IMR-90 (cell line): Measurements from ENCODE around the gene ARPC1A. TPM values are rescaled to one million over a fixed set of nuclear protein-coding genes. Genes with fewer than 3 reads are reported as not detected.

Source experiments
- ATAC-seq: fragments of 200-7000 bp; cut with Tn5 transposase; 2 replicates; pipeline ENCODE4 v1.9.1; 2020; ENCODE audit warnings: low read depth, mild to moderate bottlenecking, moderate library complexity
- BruUV-seq: library from RNA; stranded (reverse); fragments of 400-500 nt; replicated peaks from 2 replicates; lab custom pipeline; 2021; lab: Mats Ljungman, UMichigan
- CTCF ChIA-PET: fragments of 300-600 bp; formaldehyde crosslinking; extraction: SDS; loops from one replicate; lab custom pipeline; 2021; ENCODE audit warnings: antibody characterized with exemption; lab: Yijun Ruan, JAX
- POLR2A ChIA-PET: fragments of 300-600 bp; sonication (Branson Sonifier 250); formaldehyde crosslinking; loops from one replicate; lab custom pipeline; 2022; ENCODE audit warnings: antibody characterized with exemption; ENCODE audit not compliant: unreplicated experiment; lab: Charles Lee
- DNase-seq: peaks from one replicate; pipeline ENCODE4 v3.0.0; 2013
- H2AFZ ChIP-seq: replicated peaks from 2 replicates; pipeline ENCODE3; 2013; ENCODE audit warnings: low read length, mild to moderate bottlenecking; ENCODE audit not compliant: poor library complexity
- H2AK5ac ChIP-seq: 2 replicates; pipeline ENCODE4 v1.6.1; 2013; ENCODE audit warnings: low read depth, low read length, inconsistent platforms
- H2AK9ac ChIP-seq: replicated peaks from 2 replicates; pipeline ENCODE3; 2013; ENCODE audit warnings: mild to moderate bottlenecking, low read depth, low read length, moderate library complexity; ENCODE audit not compliant: poor library complexity
- H2BK120ac ChIP-seq: 2 replicates; pipeline ENCODE4 v1.6.1; 2013; ENCODE audit warnings: low read depth, low read length, inconsistent platforms
- H2BK15ac ChIP-seq: 3 replicates; pipeline ENCODE4 v1.6.1; 2013; ENCODE audit warnings: low read depth, low read length, inconsistent platforms
- H2BK20ac ChIP-seq: 2 replicates; pipeline ENCODE4 v1.6.1; 2013; ENCODE audit warnings: low read depth, mild to moderate bottlenecking, inconsistent platforms, low read length, moderate library complexity
- H2BK5ac ChIP-seq: 2 replicates; pipeline ENCODE4 v1.6.1; 2013; ENCODE audit warnings: mild to moderate bottlenecking, low read depth, low read length, inconsistent platforms; ENCODE audit not compliant: poor library complexity, severe bottlenecking
- H3K14ac ChIP-seq: replicated peaks from 2 replicates; pipeline ENCODE4 v1.6.1; 2013; ENCODE audit warnings: low read depth, low read length, inconsistent platforms
- H3K18ac ChIP-seq: 2 replicates; pipeline ENCODE4 v1.6.1; 2013; ENCODE audit warnings: low read depth, low read length, control low read depth
- H3K23ac ChIP-seq: 2 replicates; pipeline ENCODE4 v1.6.1; 2013; ENCODE audit warnings: low read depth, low read length, inconsistent platforms
- H3K27ac ChIP-seq: 2 replicates; pipeline ENCODE4 v1.5.1; 2013; ENCODE audit warnings: mild to moderate bottlenecking, control low read depth, low read length; ENCODE audit not compliant: insufficient read depth
- H3K27me3 ChIP-seq: 2 replicates; pipeline ENCODE4 v1.6.1; 2013; ENCODE audit warnings: low read length; ENCODE audit not compliant: control insufficient read depth, insufficient read depth
- H3K36me3 ChIP-seq: 2 replicates; pipeline ENCODE4 v1.6.1; 2013; ENCODE audit warnings: low read length, mixed read lengths; ENCODE audit not compliant: control insufficient read depth, insufficient read depth
- H3K4ac ChIP-seq: 2 replicates; pipeline ENCODE4 v1.6.1; 2013; ENCODE audit warnings: low read depth, low read length, inconsistent platforms
- H3K4me1 ChIP-seq: 2 replicates; pipeline ENCODE4 v1.6.1; 2013; ENCODE audit warnings: low read length, mixed read lengths; ENCODE audit not compliant: control insufficient read depth, insufficient read depth
- H3K4me2 ChIP-seq: 2 replicates; pipeline ENCODE4 v1.6.1; 2013; ENCODE audit warnings: low read depth, mild to moderate bottlenecking, control low read depth, low read length, moderate library complexity
- H3K4me3 ChIP-seq: 2 replicates; pipeline ENCODE4 v1.5.1; 2013; ENCODE audit warnings: low read depth, mild to moderate bottlenecking, control low read depth, low read length, moderate library complexity; ENCODE audit not compliant: insufficient read depth
- H3K56ac ChIP-seq: 2 replicates; pipeline ENCODE4 v1.6.1; 2013; ENCODE audit warnings: low read length, inconsistent platforms; ENCODE audit not compliant: insufficient read depth; ENCODE audit errors: extremely low read depth
- H3K79me1 ChIP-seq, 2 experiments: 2 replicates each; pipeline ENCODE4 v1.6.1; 2013; ENCODE audit warnings: low read length in 2 of 2, inconsistent platforms in 1 of 2, low read depth in 1 of 2
- H3K9ac ChIP-seq: 2 replicates; pipeline ENCODE4 v1.6.1; 2013; ENCODE audit warnings: low read depth, low read length, control low read depth
- H3K9me1 ChIP-seq: 2 replicates; pipeline ENCODE4 v1.6.1; 2013; ENCODE audit warnings: low read length, inconsistent platforms; ENCODE audit not compliant: insufficient read depth
- H3K9me3 ChIP-seq: 2 replicates; pipeline ENCODE4 v1.6.1; 2013; ENCODE audit warnings: low read length; ENCODE audit not compliant: control insufficient read depth, insufficient read depth
- H4K20me1 ChIP-seq: 2 replicates; pipeline ENCODE4 v1.6.1; 2013; ENCODE audit warnings: low read length, inconsistent platforms; ENCODE audit not compliant: insufficient read depth
- H4K5ac ChIP-seq: 2 replicates; pipeline ENCODE4 v1.6.1; 2013; ENCODE audit warnings: mild to moderate bottlenecking, low read depth, low read length, control low read depth
- H4K8ac ChIP-seq, 2 experiments: 2 replicates each; pipeline ENCODE4 v1.6.1; 2013; ENCODE audit warnings: low read depth in 2 of 2, low read length in 2 of 2, control low read depth in 1 of 2, inconsistent platforms in 1 of 2
- H4K91ac ChIP-seq: 2 replicates; pipeline ENCODE4 v1.6.1; 2013; ENCODE audit warnings: low read depth, low read length, inconsistent platforms; ENCODE audit not compliant: insufficient read depth
- BHLHE40 ChIP-seq: fragments of 150-350 bp; IDR thresholded peaks from 2 replicates; pipeline ENCODE4 v1.6.1; 2016; ENCODE audit warnings: mild to moderate bottlenecking, low read depth, low read length
- CHD1 ChIP-seq: IDR thresholded peaks from 2 replicates; pipeline ENCODE4 v1.6.1; 2012; ENCODE audit warnings: low read depth, low read length, improper control_type of control experiment
- MAFK ChIP-seq: IDR thresholded peaks from 2 replicates; pipeline ENCODE4 v1.6.1; 2012; ENCODE audit warnings: low read depth, low read length, improper control_type of control experiment
- NFE2L2 ChIP-seq: fragments of 150-350 bp; IDR thresholded peaks from 2 replicates; pipeline ENCODE4 v1.6.1; 2016; ENCODE audit warnings: low read depth, mild to moderate bottlenecking, low read length
- RAD21 ChIP-seq: IDR thresholded peaks from 2 replicates; pipeline ENCODE4 v1.6.1; 2012; ENCODE audit warnings: low read length, improper control_type of control experiment
- RFX5 ChIP-seq: IDR thresholded peaks from 2 replicates; pipeline ENCODE4 v1.8.0; 2012; ENCODE audit warnings: low read depth, mild to moderate bottlenecking, low read length, moderate library complexity
- SMC3 ChIP-seq: fragments of 150-350 bp; IDR thresholded peaks from 2 replicates; pipeline ENCODE4 v1.6.1; 2016; ENCODE audit warnings: low read depth, mild to moderate bottlenecking, antibody characterized with exemption, low read length, moderate library complexity
- WGBS, 2 experiments: methylation state at CpG; one replicate each; pipeline versions ENCODE4 v1.1.5 to v1.1.7; 2013; ENCODE audit warnings: missing lambda C conversion rate in 2 of 2; ENCODE audit not compliant: insufficient read length in 1 of 2; ENCODE audit errors: extremely low coverage in 2 of 2; 5-methylcytosine and 5-hydroxymethylcytosine counted together
- dilution Hi-C: fragments of 300-500 bp; cut with HindIII; formaldehyde crosslinking; loops from one replicate; pipeline ENCODE4 v1.14.3; 2018; ENCODE audit warnings: low sequenced_read_pairs; ENCODE audit not compliant: unreplicated experiment
- in situ Hi-C: fragments of 300-500 bp; cut with MboI; formaldehyde crosslinking; loops from 3 replicates; pipeline ENCODE4 v1.14.3; 2019; ENCODE audit warnings: low sequenced_read_pairs, inconsistent platforms, mixed read lengths
- intact Hi-C: fragments of 100-400 bp; cut with micrococcal nuclease; formaldehyde crosslinking; loops from 2 replicates; pipeline ENCODE4 v1.10.0; 2022
- polyA plus RNA-seq, 3 experiments: library from polyadenylated mRNA; depleted of rRNA; stranded (reverse); fragments of >200 nt; gene quantifications; 2 replicates each; pipeline ENCODE4 v1.2.3, GENCODE V29; 2012; ENCODE audit warnings: low replicate concordance in 1 of 3
- total RNA-seq: library from RNA; depleted of rRNA; stranded (reverse); fragments of >200 nt; gene quantifications from 2 replicates; pipeline ENCODE4 v1.2.3, GENCODE V29; 2012
- TF ChIP-seq, protein P1 (sequence below): conservative IDR thresholded peaks from 2 replicates; pipeline ENCODE4 v1.5.1; 2012; ENCODE audit warnings: mild to moderate bottlenecking, low read depth, low read length, improper control_type of control experiment
- TF ChIP-seq, protein P2 (sequence below): fragments of 150-350 bp; IDR thresholded peaks from 2 replicates; pipeline ENCODE4 v1.6.1; 2017; ENCODE audit warnings: mild to moderate bottlenecking, antibody characterized with exemption, low read length, low read depth
- TF ChIP-seq, protein P3 (sequence below): fragments of 150-350 bp; IDR thresholded peaks from 2 replicates; pipeline ENCODE4 v1.6.1; 2016; ENCODE audit warnings: low read depth, mild to moderate bottlenecking, low read length, moderate library complexity, borderline replicate concordance

The ARPC1A gene
- total and polyA plus RNA-seq, 2 of the 4 experiments (the other 2 are of a cell fraction): 253 to 327 TPM

DNA sequence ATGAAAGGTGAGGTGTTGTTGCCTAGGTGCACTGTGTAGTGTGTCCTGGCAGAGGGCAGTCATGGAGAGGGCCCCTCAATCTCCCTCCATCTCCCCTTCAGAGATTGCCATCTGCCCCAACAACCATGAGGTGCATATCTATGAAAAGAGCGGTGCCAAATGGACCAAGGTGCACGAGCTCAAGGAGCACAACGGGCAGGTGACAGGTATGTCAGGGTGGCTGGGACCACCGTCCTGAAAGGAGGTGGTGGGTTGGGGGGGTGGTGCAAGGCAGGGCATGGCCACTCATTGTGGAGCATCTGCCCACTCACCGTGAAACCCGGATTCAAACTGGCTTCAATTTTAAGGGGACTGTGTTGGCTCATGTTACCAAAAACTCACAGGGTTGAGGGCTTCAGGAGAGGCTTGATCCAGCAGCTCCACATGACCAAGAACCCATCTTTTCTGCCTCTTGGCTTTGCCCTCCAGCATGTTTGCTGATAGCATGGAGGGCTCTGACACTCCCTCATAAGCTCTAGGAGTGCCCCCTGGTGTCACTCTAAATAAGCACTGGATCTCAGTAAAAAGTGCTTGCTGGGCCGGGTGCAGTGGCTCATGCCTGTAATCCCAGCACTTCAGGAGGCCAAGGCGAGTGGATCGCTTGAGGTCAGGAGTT, 61.0 kb downstream of the ARPC1A start:
- Histone ChIP-seq H2AK5ac (no peak overlapping the region), H4K91ac (no peak overlapping the region), H2BK20ac (no peak overlapping the region), H3K56ac (no peak overlapping the region), H2BK5ac (no peak overlapping the region), H2AK9ac (peak overlapping the region; percentile 24), H3K4me2 (no peak overlapping the region), H3K9ac (no peak overlapping the region), H3K4ac (no peak overlapping the region), H3K36me3 (peaks cover 35% of the 10 kb centered on the region), H4K8ac (no peak overlapping the region), H3K27ac (no peak overlapping the region), H2BK15ac (no peak overlapping the region), H3K9me1 (no peaks in the 10 kb centered on the region; the same call in 1 of the 2 replicates), H3K27me3 (no peaks in the 10 kb centered on the region), H3K4me1 (no peaks in the 10 kb centered on the region), H3K14ac (no peak overlapping the region), H2BK120ac (no peak overlapping the region), H3K9me3 (no peaks in the 10 kb centered on the region), H2AFZ (peak overlapping the region; percentile 21), H3K23ac (no peak overlapping the region), H3K79me1 (peaks cover 20 to 60% of the 10 kb centered on the region in 2 experiments), H4K20me1 (peaks cover 43% of the 10 kb centered on the region), H3K18ac (no peak overlapping the region), H3K4me3 (no peak overlapping the region), H4K5ac (no peak overlapping the region)
- intact Hi-C loops: no loop called here
- ATAC-seq (peak; percentile 49; the same call in 1 of the 2 replicates), DNase-seq (peak; percentile 37)
- peak; percentile 42 for TF ChIP-seq RAD21
- TF ChIP-seq, protein P1, sequence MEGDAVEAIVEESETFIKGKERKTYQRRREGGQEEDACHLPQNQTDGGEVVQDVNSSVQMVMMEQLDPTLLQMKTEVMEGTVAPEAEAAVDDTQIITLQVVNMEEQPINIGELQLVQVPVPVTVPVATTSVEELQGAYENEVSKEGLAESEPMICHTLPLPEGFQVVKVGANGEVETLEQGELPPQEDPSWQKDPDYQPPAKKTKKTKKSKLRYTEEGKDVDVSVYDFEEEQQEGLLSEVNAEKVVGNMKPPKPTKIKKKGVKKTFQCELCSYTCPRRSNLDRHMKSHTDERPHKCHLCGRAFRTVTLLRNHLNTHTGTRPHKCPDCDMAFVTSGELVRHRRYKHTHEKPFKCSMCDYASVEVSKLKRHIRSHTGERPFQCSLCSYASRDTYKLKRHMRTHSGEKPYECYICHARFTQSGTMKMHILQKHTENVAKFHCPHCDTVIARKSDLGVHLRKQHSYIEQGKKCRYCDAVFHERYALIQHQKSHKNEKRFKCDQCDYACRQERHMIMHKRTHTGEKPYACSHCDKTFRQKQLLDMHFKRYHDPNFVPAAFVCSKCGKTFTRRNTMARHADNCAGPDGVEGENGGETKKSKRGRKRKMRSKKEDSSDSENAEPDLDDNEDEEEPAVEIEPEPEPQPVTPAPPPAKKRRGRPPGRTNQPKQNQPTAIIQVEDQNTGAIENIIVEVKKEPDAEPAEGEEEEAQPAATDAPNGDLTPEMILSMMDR: 0 out of 2 replicates have a peak, but pooled peaks have one; percentile 27
- TF ChIP-seq RFX5: no peak
- TF ChIP-seq, protein P2, sequence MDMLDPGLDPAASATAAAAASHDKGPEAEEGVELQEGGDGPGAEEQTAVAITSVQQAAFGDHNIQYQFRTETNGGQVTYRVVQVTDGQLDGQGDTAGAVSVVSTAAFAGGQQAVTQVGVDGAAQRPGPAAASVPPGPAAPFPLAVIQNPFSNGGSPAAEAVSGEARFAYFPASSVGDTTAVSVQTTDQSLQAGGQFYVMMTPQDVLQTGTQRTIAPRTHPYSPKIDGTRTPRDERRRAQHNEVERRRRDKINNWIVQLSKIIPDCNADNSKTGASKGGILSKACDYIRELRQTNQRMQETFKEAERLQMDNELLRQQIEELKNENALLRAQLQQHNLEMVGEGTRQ: no peak
- TF ChIP-seq, protein P3, sequence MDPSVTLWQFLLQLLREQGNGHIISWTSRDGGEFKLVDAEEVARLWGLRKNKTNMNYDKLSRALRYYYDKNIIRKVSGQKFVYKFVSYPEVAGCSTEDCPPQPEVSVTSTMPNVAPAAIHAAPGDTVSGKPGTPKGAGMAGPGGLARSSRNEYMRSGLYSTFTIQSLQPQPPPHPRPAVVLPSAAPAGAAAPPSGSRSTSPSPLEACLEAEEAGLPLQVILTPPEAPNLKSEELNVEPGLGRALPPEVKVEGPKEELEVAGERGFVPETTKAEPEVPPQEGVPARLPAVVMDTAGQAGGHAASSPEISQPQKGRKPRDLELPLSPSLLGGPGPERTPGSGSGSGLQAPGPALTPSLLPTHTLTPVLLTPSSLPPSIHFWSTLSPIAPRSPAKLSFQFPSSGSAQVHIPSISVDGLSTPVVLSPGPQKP: no peak
- TF ChIP-seq BHLHE40: no peak
- TF ChIP-seq MAFK: no peak
- no peak for TF ChIP-seq NFE2L2
- TF ChIP-seq CHD1: no peak
- 0 out of 2 replicates have a peak, but pooled peaks have one; percentile 7 for TF ChIP-seq SMC3
- POLR2A ChIA-PET: no interaction called here
- dilution Hi-C loops: no loop called here
- in situ Hi-C loops: no loop called here
- WGBS, 2 experiments: 97% methylated on average over 5 of the region's 9 CpGs; no CpG with 5 or more reads in 1 of the 2 experiments
- no TSS peak for BruUV-seq
- CTCF ChIA-PET: interaction anchor here (0.6 kb wide), 1 partner anchor 24 kb away, joined by 4 read pairs; no protein-coding TSS in a partner anchor
